GM10266 (cell line): Measurements from ENCODE around the gene TEX264.

Experiments
- DNase-seq: peaks from one replicate; pipeline ENCODE4 v3.0.0; 2012; ENCODE audit errors: extremely low spot score
- CTCF ChIP-seq: IDR thresholded peaks from 2 replicates; pipeline ENCODE4 v1.5.1; 2012; ENCODE audit warnings: mild to moderate bottlenecking, low read depth; ENCODE audit not compliant: control insufficient read depth, insufficient read depth; ENCODE audit errors: missing control alignments

Gene TEX264

GRCh38 chr3:51676102-51676640 is 5.1 kb downstream of the TEX264 start:
- no peak for TF ChIP-seq CTCF
- DNase-seq = no peak

DNA sequence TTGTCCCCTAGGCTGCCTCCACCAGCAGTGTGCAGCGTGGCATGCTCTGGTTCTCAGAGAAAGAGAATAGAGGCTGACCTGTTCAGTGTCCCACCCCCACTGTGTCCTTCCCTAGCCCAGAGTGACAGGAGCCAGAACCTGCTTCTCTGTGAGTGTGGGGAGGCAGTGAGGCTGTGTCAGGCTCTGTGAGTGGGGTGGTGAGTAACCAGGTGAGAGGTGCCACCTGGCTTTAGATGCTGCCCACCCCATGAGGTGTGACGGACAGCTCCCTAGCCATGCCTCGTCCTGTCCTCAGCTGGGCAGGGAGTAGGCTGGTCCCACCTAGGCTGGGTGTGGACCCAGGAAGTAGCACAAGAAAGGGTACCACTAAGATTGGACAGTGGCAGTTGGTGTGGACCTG is 6.3 kb downstream of the TEX264 start:
- no peak for TF ChIP-seq CTCF
- no peak for DNase-seq

DNA sequence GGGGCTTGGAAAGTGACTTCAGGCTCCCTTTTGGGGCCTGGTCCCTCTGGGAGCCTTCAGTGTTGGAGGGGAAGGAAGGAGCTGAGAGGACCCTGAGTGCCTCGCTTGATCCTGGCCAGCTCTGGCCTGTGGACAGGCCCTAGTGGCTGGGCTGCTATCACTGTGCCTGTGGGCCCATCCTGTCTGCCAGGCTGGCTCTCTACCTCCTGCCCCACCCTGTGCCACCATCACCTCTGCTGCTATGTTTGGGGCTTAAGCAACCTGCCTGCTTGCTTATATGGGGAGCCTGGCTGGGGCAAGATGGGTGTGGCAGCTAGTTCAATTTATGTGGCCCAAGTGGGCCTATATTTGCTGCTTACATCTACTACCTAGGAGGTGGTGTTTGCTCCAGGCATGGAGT is 7.1 kb downstream of the TEX264 start:
- no peak for DNase-seq

GRCh38 chr3:51678641-51679040 is 7.6 kb downstream of the TEX264 start:
- TF ChIP-seq CTCF = no peak
- no peak for DNase-seq

More for the DNA sequence above, 7.1 kb downstream of the TEX264 start:
- TF ChIP-seq CTCF = no peak

DNA sequence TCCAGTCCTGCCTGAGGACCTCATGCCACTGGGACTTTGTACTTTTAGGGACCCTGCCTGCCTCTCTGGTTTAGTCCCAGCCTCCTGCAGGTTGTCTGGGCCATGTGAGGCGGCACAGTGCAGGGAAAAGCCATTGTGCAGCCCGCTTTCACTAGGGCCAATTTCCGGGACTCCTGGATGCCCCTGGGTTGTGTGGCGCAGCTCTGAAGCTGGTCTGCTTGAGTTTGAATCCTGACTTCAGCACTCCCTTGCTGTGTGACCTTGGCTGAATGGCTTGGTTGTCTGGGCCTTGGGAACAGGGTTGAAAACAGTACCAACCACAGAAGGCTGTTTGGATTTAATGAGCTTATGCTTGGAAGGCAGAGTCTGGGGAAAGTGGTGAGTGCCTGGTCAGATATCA is 8.3 kb downstream of the TEX264 start:
- DNase-seq = no peak
- TF ChIP-seq CTCF = no peak

- DNase-seq = no peak
- no peak for TF ChIP-seq CTCF
Measured at GRCh38 chr3:51679777-51680176, 8.7 kb downstream of the TEX264 start.

- no peak for DNase-seq
- TF ChIP-seq CTCF = no peak
Measured at GRCh38 chr3:51680196-51680595, 9.1 kb downstream of the TEX264 start.
